Lower leg skin (tissue), 4 donors: ENCODE measurements around the gene SLC39A11. TPM values are rescaled to one million over a fixed set of nuclear protein-coding genes. Genes with fewer than 3 reads are reported as not detected.

ENCODE experiments used
- DNase-seq, 2 donors: peaks; one replicate each; pipeline ENCODE4 v3.0.0-alpha.2; 2019; ENCODE audit warnings: low spot score in 2 of 2
- H3K4me3 ChIP-seq: fragments of 200-600 bp; sonication (generic); 2 replicates; pipeline ENCODE4 v1.5.1; 2017; ENCODE audit warnings: mild to moderate bottlenecking, low read depth; ENCODE audit not compliant: poor library complexity, severe bottlenecking
- POLR2A ChIP-seq, 2 donors: fragments of 450-650 bp; IDR thresholded peaks; one replicate each; pipeline ENCODE4 v1.6.1; 2016 to 2017; ENCODE audit warnings: antibody characterized with exemption in 2 of 2, mild to moderate bottlenecking in 1 of 2, moderate library complexity in 1 of 2
- WGBS, 2 donors: methylation state at CpG; one replicate each; pipeline ENCODE4 v1.1.5; 2018; 5-methylcytosine and 5-hydroxymethylcytosine counted together
- intact Hi-C: fragments of 100-400 bp; cut with DNase I; formaldehyde crosslinking; loops from one replicate; pipeline ENCODE4 v1.15.0; 2023; ENCODE audit warnings: low total_unique reads
- total RNA-seq, 4 donors: library from RNA; depleted of rRNA; stranded (reverse); fragments of >200 nt; gene quantifications; one replicate each; pipeline ENCODE4 v1.1.0, GENCODE V29; 2016
- TF ChIP-seq, protein P1 (sequence below), 3 donors: fragments of 450-650 bp; IDR thresholded peaks; one replicate each; pipeline ENCODE4 v1.5.1; 2016; ENCODE audit warnings: antibody characterized with exemption in 3 of 3, mild to moderate bottlenecking in 3 of 3, moderate library complexity in 2 of 3

Gene SLC39A11
- total RNA-seq, 4 donors from 2014 or later, result 41.6 to 59.0 (median 47.1) TPM

- no peak overlapping the region for H3K4me3 ChIP-seq
- intact Hi-C loops, result no loop called here
- no peak for TF ChIP-seq POLR2A (IDR thresholded peaks at IDR 0.05)
- TF ChIP-seq, protein P1, sequence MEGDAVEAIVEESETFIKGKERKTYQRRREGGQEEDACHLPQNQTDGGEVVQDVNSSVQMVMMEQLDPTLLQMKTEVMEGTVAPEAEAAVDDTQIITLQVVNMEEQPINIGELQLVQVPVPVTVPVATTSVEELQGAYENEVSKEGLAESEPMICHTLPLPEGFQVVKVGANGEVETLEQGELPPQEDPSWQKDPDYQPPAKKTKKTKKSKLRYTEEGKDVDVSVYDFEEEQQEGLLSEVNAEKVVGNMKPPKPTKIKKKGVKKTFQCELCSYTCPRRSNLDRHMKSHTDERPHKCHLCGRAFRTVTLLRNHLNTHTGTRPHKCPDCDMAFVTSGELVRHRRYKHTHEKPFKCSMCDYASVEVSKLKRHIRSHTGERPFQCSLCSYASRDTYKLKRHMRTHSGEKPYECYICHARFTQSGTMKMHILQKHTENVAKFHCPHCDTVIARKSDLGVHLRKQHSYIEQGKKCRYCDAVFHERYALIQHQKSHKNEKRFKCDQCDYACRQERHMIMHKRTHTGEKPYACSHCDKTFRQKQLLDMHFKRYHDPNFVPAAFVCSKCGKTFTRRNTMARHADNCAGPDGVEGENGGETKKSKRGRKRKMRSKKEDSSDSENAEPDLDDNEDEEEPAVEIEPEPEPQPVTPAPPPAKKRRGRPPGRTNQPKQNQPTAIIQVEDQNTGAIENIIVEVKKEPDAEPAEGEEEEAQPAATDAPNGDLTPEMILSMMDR (IDR thresholded peaks at IDR 0.05), result no peak
- no peak for DNase-seq
- 91 to 94% methylated on average over 2 of the region's 2 CpGs for WGBS, 2 donors
Observed at GRCh38 chr17:72920513-72920912, 172.0 kb downstream of the SLC39A11 start.

DNA sequence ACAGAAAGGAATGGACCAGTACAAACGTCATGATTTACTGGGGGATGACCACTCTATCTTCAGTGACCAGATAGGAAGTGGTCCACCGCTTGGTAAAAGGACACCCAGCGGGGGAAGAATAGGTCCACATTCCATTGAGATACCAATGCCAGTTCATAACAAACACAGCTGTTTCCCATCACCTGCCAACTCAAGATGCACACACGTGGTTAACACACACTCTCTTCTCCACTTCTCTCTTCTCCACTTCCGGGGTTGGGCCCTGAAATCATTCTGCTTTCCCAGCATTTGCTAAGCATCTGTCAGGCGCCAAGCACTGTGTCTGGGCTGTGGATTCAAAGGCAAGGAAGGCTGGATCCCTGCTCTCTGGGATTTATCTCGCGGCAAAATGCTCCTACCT lies 175.5 kb downstream of the SLC39A11 start:
- DNase-seq, result no peak
- H3K4me3 ChIP-seq, result no peak overlapping the region
- intact Hi-C loops, result loop anchor here (2.0 kb wide), 1 partner anchor 52 kb away; no protein-coding TSS in a partner anchor
- 91 to 92% methylated on average over 8 of the region's 8 CpGs for WGBS, 2 donors
- TF ChIP-seq POLR2A (IDR thresholded peaks at IDR 0.05), result no peak
- TF ChIP-seq, protein P1 (IDR thresholded peaks at IDR 0.05), result no peak

- no peak for TF ChIP-seq POLR2A (IDR thresholded peaks at IDR 0.05)
- TF ChIP-seq, protein P1 (IDR thresholded peaks at IDR 0.05), result no peak
- intact Hi-C loops, result loop anchor here (2.0 kb wide), 1 partner anchor 51 kb away; no protein-coding TSS in a partner anchor
- 90 to 94% methylated on average over 10 of the region's 10 CpGs for WGBS, 2 donors
- no peak for DNase-seq
- no peak overlapping the region for H3K4me3 ChIP-seq
Observed at GRCh38 chr17:72915625-72916081, 176.8 kb downstream of the SLC39A11 start.

- H3K4me3 ChIP-seq, result no peak overlapping the region
- DNase-seq, result no peak
- whole genome bisulfite sequencing, 2 donors, result 85 to 87% methylated on average over 5 of the region's 5 CpGs
- intact Hi-C loops, result no loop called here
- TF ChIP-seq, protein P1 (IDR thresholded peaks at IDR 0.05), result no peak
- TF ChIP-seq POLR2A (IDR thresholded peaks at IDR 0.05), result no peak
Observed at GRCh38 chr17:72913142-72913682, 179.3 kb downstream of the SLC39A11 start.

- no peak for DNase-seq
- intact Hi-C loops, result no loop called here
- 50 to 90% methylated on average over 3 of the region's 3 CpGs for WGBS, 2 donors
- H3K4me3 ChIP-seq, result no peak overlapping the region
- TF ChIP-seq, protein P1 (IDR thresholded peaks at IDR 0.05), result no peak
- TF ChIP-seq POLR2A (IDR thresholded peaks at IDR 0.05), result no peak
Observed at GRCh38 chr17:72906306-72906705, 186.2 kb downstream of the SLC39A11 start.

DNA sequence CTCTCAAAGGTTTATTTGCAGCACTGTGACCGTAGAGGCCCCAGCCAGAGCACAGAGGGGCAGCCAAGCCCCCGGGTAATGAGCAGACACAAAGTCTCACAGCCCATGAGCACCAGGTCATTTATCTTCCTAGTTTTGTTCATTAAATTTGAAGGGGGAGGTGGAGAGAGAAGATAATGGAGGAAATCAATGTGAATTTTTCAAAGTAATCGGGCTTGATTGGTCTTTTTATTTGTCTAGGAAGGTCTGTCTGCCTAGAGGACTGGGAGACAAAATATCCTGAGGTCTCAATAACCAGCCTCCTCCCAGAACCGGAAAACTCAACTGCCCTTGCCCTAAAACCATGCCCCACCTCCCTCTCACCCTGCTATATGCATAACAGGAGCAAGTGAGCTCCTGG lies 189.0 kb downstream of the SLC39A11 start:
- 76 to 85% methylated on average over 4 of the region's 4 CpGs for WGBS, 2 donors
- TF ChIP-seq POLR2A (IDR thresholded peaks at IDR 0.05), result no peak
- H3K4me3 ChIP-seq, result no peak overlapping the region
- intact Hi-C loops, result no loop called here
- peak in 1 of 2 donors; percentile 1 for DNase-seq
